ENCODE results near the gene TSPAN11.

Gene TSPAN11

DNA sequence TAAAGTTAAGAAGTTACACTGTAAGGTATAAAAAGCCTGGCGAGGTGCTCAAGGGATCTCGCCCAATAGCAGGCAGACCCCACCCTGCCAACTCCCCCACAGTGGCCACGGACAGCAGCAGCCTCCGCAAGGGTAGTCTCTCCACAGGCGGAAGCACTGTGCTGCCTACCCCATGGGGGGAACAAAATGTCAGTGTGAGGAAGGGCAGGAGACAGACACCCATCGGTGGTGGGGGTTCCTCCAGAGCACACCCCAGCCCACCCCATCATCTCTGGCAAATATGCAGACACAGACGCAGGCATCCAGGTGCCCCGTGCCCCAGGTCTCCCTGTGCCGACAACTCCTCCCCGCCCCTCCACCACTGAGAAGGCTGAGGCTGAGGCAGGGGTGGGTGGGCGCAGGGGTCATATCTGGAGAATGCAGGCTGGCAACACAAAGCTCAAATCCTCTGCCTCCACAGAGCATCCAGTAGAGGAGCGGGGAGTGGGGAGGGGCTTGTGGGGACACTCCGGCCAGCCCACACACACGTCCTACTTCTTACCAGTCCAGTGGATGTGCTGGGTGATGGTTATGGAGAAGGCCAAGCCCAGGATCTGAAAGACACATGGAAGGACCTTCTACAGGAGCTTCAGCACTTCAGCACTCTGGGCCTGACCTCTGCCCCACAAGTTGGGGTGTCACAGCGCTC lies 78.9 kb downstream of the TSPAN11 start:
- DNase-seq (ENCODE audit: insufficient read length, low spot score) (peak; percentile 10), FAIRE-seq (no peak)
- TF ChIP-seq CTCF (IDR thresholded peaks at IDR 0.05; ENCODE audit: insufficient read depth, missing control alignments) = no peak

- DNase-seq (ENCODE audit: insufficient read length, low spot score) (peak; percentile 1), FAIRE-seq (no peak)
- no peak for TF ChIP-seq CTCF (IDR thresholded peaks at IDR 0.05; ENCODE audit: insufficient read depth, missing control alignments)
Measured at GRCh38 chr12:31005944-31006361, 79.4 kb downstream of the TSPAN11 start.

- FAIRE-seq = no peak
- DNase-seq (ENCODE audit: insufficient read length, low spot score) = no peak
- no peak for TF ChIP-seq CTCF (IDR thresholded peaks at IDR 0.05; ENCODE audit: insufficient read depth, missing control alignments)
Measured at GRCh38 chr12:31006416-31007152, 80.0 kb downstream of the TSPAN11 start.

DNA sequence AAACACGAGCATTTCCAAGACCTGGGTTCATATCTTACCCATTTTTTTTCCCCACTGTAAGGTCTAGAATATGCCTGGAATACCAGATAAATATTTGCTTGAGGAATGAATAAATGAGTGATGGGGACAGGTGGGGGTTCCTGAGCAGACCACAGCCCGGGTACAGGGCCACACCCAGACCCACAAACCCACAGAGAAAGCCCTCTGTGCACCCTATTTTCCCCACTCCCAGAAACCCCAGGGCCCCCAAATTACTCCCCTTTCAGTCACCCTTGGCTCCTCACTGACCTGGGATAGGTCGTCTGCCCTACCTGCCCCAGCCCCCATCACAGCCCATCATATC lies 80.6 kb downstream of the TSPAN11 start:
- no peak for FAIRE-seq

DNA sequence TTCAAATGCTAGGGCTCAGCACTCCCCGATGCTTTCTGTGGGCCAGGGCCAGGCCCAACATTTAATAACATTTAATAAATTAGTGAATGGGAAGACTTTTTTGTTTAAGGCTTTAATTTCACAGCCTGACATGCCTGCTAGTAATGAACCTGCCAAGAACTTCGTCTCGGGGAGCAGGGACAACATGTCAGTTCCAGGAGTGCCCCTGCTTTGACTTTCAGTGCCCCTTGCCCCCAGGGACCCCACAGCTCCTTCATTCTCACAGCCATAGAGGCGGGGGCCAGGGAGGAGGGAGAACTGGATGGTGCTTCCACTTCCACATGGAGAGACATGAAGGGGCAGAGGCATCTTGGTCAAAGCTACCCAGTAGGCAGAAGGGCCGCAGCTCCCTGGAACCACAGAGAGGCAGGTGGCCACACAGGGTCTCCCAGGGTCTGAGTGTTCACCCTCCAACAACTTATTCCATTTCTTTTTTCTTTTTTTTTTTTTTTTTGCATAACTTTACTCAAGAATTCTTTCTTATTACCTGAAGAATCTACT lies 81.2 kb downstream of the TSPAN11 start:
- FAIRE-seq (no peak), DNase-seq (ENCODE audit: insufficient read length, low spot score) (no peak)
- no peak for TF ChIP-seq CTCF (IDR thresholded peaks at IDR 0.05; ENCODE audit: insufficient read depth, missing control alignments)

More for the DNA sequence above, 80.6 kb downstream of the TSPAN11 start:
- TF ChIP-seq CTCF (IDR thresholded peaks at IDR 0.05; ENCODE audit: insufficient read depth, missing control alignments) = no peak
- no peak for DNase-seq (ENCODE audit: insufficient read length, low spot score)

- DNase-seq (ENCODE audit: insufficient read length, low spot score) = peak; percentile 3
- no peak for TF ChIP-seq CTCF (IDR thresholded peaks at IDR 0.05; ENCODE audit: insufficient read depth, missing control alignments)
- no peak for FAIRE-seq
Measured at GRCh38 chr12:31008241-31008761, 81.8 kb downstream of the TSPAN11 start.
